Stimulated activated CD4-positive, alpha-beta T cell treated with anti-CD3 and anti-CD28 coated beads, Interleukin-2, amount 100 ng/mL, for 48 hours (primary cell): ENCODE results near the gene MYO5A.
A peak's percentile ranks its signal among the peaks of the same experiment; 100 is the strongest.

Source experiments
- DNase-seq, 2 donors: peaks; one replicate each; pipeline ENCODE4 v3.0.0-alpha.2; 2020

Gene MYO5A

DNA sequence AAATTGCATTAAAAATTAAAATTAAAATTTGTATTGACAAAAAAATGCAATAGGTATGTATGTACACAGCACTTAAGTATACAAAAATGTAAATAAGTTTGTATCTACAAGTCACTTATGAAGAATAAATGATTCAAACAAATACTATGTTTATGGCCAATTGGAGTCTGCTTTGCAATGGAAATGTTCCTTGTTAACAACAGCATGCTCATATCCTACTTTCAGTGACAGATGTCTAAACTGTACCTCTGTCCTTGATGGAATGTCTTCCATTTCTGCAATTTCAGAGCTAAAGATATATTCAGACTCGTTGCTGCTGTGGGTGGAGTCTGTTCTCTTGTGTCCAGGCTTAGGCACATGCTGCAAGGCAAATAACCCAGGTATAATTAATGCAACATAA, 169.0 kb downstream of the MYO5A start:
- no peak for DNase-seq

DNA sequence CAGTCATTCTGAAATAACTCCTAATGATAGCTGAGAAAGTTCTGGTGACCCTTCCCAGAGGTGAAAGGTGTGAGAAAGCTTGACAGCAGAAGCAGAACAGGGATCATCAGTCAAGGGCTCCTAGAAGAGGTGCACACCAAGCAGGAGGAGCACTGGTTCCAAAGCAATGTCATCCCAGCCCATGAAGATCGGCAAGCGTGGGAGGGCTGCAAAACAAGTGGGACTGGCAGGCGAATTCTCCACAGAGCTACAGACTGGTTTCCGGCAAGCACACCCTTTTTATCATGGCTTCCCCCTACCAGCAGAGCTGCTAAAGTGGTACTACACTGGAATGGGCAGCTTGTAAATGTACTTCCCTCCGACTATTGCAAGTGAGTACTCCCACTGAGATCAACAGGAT, 170.7 kb downstream of the MYO5A start:
- DNase-seq, result no peak

DNA sequence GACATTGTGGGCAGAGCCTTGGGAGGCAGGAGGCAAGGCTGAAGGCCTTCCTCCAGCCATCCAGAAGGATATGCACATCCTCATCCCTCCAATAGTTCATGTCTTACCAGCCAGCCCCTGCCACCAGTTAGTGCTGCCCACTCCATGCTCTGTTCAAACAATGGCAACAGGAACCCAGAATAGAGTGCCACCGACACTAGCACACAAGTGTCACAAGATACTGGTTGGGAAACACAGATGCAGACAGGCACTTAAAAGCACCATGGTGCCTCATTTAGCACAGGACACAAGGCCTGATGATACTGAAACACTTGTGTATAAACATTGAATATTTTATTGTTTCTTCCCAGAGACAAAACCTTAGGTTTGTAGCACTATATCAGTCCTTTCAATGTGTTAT, 176.6 kb downstream of the MYO5A start:
- no peak for DNase-seq

DNA sequence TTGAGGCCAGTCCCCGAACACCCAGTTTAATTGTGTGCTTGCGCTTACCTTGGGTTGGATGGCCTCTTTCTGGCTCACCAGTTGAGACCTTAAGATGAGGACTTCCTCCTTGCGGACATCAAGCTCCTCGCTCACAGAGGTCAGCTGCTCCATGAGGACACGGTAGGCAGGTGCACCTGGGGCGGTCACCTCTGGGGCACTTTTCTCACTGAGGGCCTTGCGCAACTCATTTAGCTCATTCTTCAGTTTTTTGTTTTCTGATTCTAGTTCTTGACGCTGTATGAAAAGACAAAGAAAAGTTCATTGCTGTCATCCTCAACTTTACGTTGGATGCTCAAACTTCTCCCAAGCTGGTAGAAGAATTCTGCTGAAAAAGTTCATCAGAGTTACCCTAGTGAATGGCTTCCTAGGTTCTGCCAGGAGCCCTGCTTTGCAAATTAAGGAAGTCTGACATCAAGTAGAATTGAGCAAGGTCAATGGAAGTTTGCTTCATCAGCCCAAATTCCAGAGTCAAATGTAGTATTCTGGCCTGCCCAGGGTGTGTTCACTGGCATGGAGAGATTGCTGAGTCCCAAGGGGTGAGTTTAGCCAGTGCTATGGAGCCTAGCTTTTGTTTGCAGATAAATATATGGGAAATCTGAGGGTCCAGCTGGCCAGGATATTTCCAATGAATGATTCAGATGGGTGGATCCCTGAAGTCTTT, 177.3 kb downstream of the MYO5A start:
- DNase-seq, result no peak

DNA sequence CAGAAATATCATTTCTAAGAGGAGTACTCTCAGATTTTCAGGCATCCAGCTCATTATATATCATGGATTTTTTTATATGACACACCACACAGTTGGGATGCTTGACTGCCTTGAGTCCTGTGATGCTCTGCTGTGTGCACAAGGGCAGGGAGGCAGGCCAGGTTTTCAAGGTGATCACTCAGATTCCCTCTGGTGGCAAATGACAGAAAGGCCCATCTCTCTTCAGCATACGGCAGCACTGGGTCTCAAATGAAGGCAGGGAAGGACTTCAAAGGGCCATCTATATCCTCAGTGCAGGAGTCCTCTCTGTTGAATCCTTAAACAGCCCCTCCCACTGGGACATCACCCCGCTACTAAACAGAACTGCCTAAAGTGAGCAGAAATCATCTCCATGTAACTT, 178.3 kb downstream of the MYO5A start:
- no peak for DNase-seq

DNA sequence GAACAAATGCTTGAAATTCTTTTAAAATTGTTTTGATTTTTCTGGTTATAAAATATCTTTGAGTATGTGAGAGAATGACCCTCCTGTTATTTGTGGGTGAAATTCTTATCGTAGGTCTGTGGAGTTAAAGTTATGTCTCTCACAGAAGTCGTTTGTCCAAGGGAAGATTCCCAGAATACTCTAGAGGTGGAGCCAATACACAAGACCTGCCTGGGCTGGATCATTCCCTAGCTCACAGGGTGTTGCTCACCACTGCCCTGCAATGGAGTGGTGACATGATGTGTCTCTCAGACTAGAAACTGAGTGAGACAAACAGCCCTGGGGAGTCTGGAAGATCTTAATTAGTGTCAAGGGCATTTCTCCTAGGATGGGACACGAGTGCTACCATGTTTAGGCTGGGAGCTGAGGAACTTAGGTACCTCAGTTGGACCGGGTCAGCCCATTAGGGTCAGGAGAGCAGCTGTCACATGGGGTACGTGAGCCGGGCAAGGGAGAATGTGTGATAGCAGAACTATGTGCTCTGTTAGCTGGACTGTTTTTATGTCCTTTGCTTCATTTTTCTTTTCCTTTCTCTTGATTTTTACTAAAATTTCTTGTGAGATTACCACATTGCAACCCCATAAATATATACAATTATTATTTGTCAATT, 179.5 kb downstream of the MYO5A start:
- no peak for DNase-seq

DNA sequence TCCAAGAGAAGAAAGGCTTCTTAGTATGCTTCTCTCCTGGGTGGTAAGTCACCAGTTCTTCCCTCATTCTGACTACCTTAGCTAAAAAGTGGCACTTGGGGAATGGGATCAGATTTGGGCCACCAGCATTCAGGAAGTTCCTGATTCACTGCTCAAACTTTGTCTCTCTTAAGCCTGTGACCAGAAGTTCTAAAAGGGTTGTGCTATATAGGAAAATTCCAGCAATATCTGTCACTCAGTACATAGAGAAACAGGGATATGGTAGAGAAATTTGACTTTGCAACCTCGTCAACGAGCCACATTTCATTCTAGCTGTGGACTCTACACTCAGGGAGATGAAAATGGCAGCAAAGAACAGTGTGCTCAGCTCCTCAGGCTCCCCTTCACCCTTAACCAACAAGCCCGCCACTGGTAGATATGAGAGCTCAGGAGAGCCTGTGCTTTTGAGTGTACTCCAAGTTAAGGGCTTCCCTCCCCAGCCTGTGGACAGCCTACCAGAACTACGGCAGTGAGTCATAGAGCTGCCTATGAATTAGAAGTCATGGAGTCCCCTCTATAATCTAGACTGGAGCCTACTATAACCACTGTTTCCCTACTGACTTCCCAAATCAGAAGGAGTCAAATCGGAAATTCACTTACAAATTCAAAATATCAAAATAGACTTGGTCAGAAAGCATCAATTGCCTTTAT, 180.5 kb downstream of the MYO5A start:
- DNase-seq, result no peak

DNA sequence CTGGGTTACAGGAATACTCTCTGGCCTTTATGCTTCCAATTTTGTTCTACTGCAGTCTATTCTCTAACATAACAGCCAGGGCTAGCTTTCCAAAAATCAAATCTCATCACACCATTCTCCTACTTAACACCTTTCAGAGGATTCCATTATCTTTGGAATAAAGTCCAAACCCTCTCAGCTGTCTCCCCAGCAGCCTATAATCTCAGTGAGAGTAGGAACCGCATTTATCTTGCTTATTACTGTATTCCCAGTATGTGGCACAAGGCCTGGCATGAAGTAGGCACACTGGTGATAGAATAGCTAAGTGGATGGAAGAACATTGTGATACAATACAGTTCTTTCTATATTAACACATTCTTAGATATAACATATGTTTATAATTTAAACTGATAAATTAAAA, 184.1 kb downstream of the MYO5A start:
- no peak for DNase-seq

DNA sequence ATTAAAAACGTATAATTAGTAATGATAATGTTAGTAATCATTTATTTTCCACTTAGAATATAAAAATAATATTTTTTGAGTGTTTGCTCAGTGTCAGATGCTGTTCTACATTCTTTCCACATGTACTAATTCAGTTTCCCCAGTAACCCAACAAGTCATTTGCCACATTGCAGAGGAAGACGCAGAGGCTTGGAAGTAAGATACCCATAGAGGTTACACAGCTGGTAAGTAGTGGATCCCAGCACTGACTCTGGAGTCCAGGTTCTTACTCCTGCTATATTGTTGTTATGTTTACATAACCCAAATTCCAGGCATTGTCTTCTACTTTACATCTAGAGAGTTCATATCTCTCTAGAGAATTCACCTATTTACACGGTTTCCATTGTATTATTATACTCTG, 184.8 kb downstream of the MYO5A start:
- no peak for DNase-seq

DNA sequence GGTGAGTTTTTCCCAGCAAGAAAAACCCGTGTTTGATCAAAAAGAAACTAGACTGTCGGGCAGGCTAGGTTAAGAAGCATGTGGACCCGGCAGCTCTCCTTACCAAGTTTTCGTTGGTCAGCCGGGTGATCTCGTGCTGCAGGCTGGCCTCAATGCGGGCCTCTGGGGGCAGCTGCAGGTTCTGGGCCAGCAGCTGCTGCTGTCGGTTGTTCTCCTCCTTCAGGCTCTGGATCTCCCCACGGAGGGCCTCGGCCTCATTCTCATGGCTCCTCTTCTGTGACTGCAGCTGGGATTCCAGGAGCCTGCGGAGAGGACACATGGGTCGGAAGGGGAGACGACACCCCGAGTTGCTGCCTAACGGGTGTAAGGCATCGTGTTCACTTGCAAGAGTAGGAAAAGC, 188.6 kb downstream of the MYO5A start:
- DNase-seq, result no peak

DNA sequence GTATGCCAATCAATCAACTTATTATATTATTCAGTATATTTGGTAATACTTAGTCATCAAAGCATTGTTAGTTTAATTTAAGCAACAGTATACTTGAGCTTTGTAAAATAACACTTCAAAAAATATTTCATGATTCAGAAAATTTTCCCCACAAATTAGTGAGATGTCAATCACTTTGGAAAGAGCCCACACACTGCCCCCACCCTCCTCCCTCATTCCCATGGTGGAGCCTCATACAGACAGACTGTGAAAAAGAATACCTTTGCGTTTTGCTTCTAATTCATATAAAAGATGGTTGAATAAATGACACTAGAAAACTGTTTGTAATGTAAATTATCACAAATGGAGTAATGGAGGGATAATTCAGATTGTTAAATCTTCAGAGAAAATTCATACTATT, 189.8 kb downstream of the MYO5A start:
- DNase-seq, result no peak

DNA sequence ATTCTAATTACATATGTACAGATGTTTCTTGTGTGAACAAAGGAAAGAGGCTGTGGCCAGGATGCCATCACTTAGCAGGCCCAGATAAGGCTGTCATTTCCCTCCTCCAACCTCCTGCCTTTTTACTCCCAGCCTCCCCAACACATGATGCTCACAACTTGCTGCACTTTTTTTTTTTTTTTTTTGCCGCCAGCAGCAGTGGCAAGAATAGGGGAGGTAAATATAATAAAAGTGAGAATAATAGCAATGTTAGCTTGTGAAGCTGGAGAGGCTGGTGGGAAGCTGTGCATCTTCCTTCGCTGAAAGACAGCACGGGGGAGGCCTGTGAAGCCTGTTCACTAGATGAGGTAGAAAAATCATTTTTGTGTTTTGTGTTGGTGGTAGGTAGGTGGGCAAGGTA, 190.6 kb downstream of the MYO5A start:
- DNase-seq, result no peak

DNA sequence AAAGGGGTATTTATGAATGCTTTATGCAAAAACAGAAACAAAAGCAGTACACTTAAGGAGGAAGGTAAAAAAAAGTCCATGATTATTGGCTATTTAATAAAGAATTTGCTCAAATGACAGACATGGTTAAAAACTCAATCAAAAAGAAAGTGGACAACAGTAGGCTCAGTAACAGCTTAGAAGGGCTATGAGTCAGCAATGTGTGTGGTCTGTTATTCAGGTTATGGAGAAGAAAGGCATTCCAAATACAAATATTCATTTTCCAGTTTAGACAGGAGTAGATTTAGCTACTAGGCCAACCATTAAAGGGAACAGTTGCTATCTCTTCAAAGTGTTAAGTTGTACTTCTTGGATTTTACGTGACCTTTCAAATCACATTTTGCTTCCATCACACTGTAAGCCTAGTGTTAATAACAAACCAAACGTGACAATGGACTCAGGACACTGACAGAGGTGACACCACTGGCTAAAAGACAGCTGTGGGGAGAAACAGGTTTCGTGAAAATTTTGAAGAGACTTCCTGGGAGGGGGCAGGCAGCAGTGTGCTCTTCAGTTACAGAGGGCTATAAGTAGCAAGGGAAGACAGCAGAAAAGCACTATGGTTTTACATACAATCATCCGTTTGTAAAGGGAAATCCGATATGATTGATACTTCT, 191.4 kb downstream of the MYO5A start:
- DNase-seq, result no peak

DNA sequence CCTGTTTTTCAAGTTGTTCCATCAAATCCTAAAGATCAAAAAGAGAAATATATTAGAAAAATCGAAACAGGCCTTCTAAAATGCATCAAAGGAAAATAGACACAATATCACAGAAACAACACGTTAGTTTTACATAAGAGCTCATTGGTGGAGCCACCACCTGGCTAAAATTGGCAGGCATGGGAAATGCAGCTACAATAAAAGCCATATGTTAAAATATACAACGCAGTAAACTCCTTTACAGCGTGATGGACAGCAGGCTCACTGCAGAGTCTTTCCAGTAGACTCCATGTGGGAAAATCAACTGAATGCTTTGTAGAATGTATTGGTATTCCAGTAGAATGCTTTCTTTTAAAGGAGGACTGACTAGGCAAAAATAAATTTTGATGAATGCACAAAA, 192.2 kb downstream of the MYO5A start:
- DNase-seq, result no peak

DNA sequence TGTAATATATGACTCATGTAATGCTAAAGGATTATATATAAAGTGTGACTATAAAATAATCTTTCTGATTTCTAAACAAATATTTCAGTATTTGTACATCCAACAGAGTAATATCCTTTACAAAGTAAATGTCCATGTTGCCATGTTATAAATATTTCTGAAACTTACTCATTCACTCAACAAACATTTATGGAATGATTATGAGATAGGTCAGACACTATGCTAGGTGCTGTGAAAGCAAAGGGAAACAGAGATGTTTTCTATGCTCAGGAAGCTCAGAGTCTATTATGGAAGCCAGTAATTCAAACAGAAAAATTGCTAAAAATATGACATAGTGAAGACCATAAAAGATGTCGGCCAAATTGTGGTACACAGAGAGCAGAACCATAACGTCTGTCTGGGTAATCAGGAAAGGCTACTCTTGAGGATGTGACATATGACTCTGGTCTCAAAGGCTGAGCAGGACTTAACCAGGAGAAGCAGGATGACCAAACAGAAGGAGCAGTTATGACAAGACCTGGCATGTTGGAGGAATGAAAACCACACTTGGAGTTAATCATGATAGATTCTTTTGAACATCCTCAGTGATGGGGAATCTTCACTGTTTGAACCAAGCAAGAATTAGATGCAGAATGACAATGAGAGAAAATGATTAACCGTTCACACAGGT, 194.1 kb downstream of the MYO5A start:
- DNase-seq, result no peak

DNA sequence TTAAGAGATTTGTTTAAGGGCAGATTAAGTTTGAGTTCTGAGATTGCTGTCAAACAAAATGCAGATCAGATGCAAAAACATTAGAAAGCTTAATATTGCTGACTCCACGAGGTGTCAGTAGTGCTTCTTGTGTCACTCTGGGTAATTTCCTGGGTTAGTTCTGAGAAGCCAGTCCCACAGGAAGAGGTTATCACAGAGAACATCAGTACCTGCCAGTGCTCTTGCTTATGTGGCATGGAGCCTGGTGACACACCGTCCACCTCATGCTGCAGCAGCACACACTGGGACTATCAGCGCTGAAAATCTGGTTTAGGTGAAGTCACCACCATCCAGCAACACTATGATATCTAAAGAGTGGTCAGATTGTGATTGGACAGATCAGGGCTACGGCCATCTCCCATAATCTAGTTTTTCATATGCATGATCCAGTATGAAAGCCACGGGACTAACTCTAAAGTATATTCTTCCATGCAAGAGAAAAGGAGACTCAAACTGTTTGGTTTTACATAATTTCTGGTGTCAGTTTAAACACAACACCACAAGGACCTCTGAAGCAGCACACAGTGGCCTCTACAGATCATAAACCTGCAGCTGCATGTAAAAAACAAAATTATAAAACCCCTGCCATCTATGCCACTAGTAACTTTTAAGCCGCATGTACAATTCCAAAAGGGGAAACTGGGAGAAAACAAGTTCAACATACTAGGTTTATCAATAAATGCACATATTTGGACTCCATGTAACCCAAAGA, 197.0 kb downstream of the MYO5A start:
- DNase-seq, result peak; percentile 29 to 31

DNA sequence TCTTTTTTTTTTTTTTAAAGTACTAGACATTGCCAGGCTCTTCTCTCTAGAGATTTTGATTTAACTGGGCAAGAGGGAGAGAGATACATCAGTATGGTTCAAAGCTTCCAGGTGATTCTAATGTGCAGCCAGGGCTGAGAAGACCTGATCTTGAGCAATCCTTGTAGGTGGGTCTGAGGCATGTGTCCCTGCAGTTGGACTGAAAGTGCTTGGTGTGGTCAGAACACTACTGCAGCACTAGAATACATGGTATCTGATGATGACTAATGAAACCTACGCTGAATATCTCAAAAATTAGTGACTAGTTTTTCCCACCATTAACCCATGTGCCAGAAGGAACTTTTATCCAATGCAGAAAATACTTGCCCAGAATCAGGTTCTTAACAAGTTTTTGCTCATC, 198.7 kb downstream of the MYO5A start:
- no peak for DNase-seq

DNA sequence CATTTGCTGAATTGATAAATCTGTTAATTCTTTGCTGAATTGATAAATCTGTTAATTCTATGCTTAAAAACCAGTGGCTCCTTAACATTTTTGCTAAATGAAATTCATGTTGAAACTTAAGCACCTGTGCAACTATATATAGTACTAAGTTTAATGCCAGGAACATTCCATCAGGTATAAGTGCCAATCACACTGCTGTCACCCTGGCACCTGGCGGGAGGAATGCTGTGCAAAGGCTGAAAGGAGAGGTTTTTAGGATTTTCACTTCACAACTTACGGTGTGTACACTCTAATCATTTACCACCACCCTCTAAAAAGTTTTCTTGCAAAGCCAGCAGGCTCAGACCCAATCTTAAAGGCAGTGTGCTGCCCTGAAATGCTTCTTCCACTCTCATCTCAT, 199.5 kb downstream of the MYO5A start:
- no peak for DNase-seq

DNA sequence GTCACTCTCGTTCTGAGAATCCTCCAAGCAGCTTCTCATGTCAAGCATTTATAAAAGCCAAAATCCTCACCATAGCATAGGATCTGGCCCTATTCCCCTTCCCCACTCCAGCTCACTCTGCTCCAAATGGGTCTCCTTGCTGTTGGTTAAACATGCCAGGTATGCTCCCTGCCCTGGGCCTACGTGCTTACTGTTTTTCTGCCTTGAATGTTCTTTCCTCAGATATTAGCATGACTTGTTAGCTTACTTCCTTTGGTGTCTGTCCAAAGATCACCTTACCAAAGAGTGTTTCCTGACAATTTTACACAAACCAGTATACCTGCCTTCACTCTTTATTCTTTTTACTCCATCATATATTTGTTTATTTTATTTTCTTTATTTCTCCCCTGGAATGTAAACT, 200.0 kb downstream of the MYO5A start:
- DNase-seq, result no peak

DNA sequence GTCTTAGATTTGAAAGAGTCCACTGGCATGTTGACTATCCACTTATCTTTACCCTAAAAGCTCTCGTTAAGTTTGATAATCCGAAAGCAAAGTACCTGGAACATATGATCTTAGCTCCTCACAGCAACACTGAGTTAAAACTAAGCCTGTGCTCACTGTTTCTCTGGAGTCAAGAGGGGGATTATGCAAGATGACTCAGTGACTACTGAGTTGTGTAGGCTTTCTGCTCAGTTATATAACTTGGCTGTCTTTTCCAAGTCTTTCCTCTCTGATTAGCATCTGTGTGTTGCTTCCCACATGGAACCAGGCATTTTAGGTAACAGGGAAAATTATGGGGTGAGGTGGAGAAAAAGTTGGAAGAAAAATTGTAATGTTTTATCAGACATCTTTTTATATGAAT, 201.9 kb downstream of the MYO5A start:
- no peak for DNase-seq

DNA sequence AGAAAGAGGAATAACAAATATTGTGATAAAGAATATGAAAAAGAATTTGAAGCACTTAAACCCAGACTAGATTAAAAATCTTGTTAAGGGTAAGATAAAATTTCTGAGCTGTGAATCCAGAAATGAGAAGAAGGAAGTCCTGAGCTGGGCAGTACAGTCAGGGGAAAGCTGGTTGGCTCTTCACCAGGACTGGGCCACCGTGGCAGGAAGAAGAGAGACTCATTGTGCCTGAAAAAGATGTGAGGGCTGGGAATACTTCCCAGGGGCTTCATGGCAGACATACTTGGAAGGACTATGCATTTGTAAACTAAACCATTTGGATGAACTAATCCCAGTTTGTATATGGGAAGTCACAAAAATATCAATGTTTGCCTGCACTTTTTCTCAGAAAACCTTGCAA, 204.6 kb downstream of the MYO5A start:
- no peak for DNase-seq

DNA sequence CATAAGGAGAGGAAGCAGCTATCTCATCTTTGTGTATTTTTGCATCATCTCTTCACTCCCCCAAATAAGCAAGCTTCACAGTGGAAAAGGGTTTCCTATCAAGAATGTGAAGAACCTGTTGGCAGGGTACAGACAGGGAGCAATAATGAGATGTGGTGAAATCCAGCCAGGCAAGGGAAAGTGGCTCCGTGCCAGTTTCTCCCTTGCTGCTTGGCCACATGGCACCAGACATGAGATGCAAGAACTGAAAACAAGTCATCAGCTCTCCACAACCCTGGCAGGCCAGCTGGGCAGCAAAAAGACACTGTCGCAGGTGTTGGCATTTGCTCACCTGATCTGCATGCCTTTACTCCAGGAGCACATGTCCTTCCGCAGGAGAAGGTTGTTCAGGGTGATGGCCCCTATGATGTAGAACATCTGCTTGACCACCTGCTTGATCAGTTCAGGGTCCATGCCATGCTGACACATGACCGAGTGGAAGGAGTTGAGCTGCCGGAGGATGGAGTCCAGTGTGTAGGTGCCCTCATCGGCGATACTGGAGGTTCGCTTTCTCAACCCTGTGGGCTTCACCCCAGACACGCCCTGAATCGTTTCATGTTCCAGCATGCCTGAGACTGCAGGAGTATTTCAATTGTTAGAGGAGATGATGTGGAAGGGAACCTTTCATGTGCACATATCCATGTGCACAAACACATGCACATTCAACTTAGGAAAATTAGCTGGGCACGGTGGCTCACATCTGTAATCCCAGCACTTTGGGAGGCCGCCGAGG, 209.8 kb downstream of the MYO5A start:
- no peak for DNase-seq
